ENCODE data around the gene ZNF148. TPM values are rescaled to one million over a fixed set of nuclear protein-coding genes. Genes with fewer than 3 reads are reported as not detected.

The ZNF148 gene
- total RNA-seq, 4 donors from 2014 or later: 64.2 to 86.7 (median 75.3) TPM

DNA sequence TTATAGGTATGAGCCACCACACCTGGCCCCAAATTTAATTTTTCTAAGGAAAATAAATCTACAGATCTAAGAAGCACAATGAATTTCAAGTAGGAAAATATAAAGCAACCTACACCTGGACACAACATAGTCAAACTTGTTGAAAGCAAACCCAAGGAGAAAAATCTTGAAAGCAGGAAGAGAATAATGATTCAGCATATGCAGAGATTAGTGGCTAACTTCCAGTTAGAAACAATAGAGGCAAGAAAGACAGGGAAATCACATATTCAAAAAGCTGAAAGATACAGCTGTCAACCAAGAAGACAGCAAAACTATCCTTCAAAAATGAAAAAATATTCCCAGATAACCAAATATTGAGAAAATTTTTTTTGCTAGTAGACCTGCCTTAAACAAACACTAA, 49.4 kb downstream of the ZNF148 start:
- peak overlapping the region in 1 of 3 donors; percentile 78 for H3K27ac ChIP-seq
- H3K4me3 ChIP-seq (replicated peaks in 1 of 3): no peak overlapping the region
- no peaks in the 10 kb centered on the region for H3K27me3 ChIP-seq
- no peak for DNase-seq
- no peaks in the 10 kb centered on the region for H3K9me3 ChIP-seq
- intact Hi-C loops (cut with DNase I): no loop called here
- peaks cover 35 to 38% of the 10 kb centered on the region in 2 donors for H3K4me1 ChIP-seq
- TF ChIP-seq CTCF (IDR thresholded peaks at IDR 0.05): no peak
- TF ChIP-seq POLR2A (IDR thresholded peaks at IDR 0.05): no peak
- no peaks in the 10 kb centered on the region for H3K36me3 ChIP-seq

DNA sequence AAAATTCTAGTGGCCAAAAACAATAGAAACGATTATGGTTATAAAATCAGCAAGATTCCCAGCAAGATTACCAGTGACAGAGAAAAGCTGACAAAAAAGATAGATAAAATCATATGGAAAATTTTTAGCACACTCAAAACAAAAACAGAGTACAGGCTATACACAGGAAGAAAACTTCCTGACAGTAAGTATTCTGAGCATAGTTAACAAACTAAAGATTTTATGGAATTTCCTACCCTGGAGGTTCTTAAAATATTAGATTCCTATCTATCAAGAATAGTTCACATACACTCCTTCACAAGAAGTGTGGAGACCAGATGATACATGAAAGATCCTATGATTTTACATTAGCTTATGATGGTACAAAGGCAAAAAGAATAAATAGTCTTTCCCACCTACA, 50.8 kb downstream of the ZNF148 start:
- H3K36me3 ChIP-seq: no peaks in the 10 kb centered on the region
- DNase-seq: no peak
- H3K27me3 ChIP-seq: no peaks in the 10 kb centered on the region
- H3K9me3 ChIP-seq: no peaks in the 10 kb centered on the region
- intact Hi-C loops (cut with DNase I): no loop called here
- WGBS, 2 donors: 45 to 49% methylated on average over 1 of the region's 1 CpG
- TF ChIP-seq POLR2A (IDR thresholded peaks at IDR 0.05) (no peak), CTCF (IDR thresholded peaks at IDR 0.05) (no peak)
- peak overlapping the region; percentile 64 to 79 (median 78) for H3K27ac ChIP-seq
- H3K4me3 ChIP-seq (replicated peaks in 1 of 3): no peak overlapping the region
- peaks cover 48 to 52% of the 10 kb centered on the region in 2 donors for H3K4me1 ChIP-seq

GRCh38 chr3:125322917-125323316, 52.2 kb downstream of the ZNF148 start:
- no peak overlapping the region for H3K4me3 ChIP-seq (replicated peaks in 1 of 3)
- WGBS, 2 donors: 98% methylated on average over 2 of the region's 2 CpGs
- peak overlapping the region; percentile 64 to 82 (median 78) for H3K27ac ChIP-seq
- H3K27me3 ChIP-seq: no peaks in the 10 kb centered on the region
- H3K4me1 ChIP-seq: peaks cover 58 to 66% of the 10 kb centered on the region in 2 donors
- TF ChIP-seq POLR2A (IDR thresholded peaks at IDR 0.05) (no peak), CTCF (IDR thresholded peaks at IDR 0.05) (no peak)
- intact Hi-C loops (cut with DNase I): no loop called here
- H3K36me3 ChIP-seq: no peaks in the 10 kb centered on the region
- no peak for DNase-seq
- H3K9me3 ChIP-seq: no peaks in the 10 kb centered on the region

DNA sequence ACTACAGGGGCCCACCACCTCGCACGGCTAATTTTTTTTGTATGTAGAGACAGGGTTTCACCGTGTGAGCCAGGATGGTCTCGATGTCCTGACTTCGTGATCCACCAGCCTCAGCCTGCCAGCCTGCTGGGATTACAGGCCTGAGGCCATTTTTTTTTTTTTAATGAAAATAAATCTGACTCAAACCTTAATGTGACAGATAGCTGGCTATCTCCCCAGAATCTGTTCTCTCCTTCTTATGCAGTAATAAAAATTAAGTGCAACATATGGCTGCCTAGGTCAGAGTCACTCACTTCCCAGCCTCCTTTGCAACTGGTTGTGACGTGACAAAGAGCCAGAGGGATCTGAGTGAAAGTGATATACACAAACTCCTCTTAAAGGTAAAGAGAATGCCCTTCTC, 53.0 kb downstream of the ZNF148 start:
- Histone ChIP-seq H3K4me3 (replicated peaks in 1 of 3) (no peak overlapping the region), H3K9me3 (no peaks in the 10 kb centered on the region), H3K27ac (peak overlapping the region; percentile 64 to 82 (median 78)), H3K4me1 (peaks cover 60 to 71% of the 10 kb centered on the region in 2 donors), H3K36me3 (no peaks in the 10 kb centered on the region), H3K27me3 (no peaks in the 10 kb centered on the region)
- intact Hi-C loops (cut with DNase I): no loop called here
- TF ChIP-seq CTCF (IDR thresholded peaks at IDR 0.05): no peak
- TF ChIP-seq POLR2A (IDR thresholded peaks at IDR 0.05): no peak
- WGBS, 2 donors: 88 to 89% methylated on average over 6 of the region's 6 CpGs
- DNase-seq: no peak

GRCh38 chr3:125319765-125320164, 55.4 kb downstream of the ZNF148 start:
- intact Hi-C loops (cut with DNase I): no loop called here
- TF ChIP-seq CTCF (IDR thresholded peaks at IDR 0.05): peak in 1 of 6 experiments; percentile 12
- no peak for TF ChIP-seq POLR2A (IDR thresholded peaks at IDR 0.05)

More at GRCh38 chr3:125319765-125320164, 55.4 kb downstream of the ZNF148 start:
- H3K36me3 ChIP-seq: no peaks in the 10 kb centered on the region
- WGBS, 2 donors: 93 to 95% methylated on average over 2 of the region's 2 CpGs
- no peak for DNase-seq
- no peak overlapping the region for H3K4me3 ChIP-seq (replicated peaks in 1 of 3)
- H3K9me3 ChIP-seq: no peaks in the 10 kb centered on the region
- peaks cover 59 to 73% of the 10 kb centered on the region in 2 donors for H3K4me1 ChIP-seq
- peak overlapping the region; percentile 56 to 84 (median 62) for H3K27ac ChIP-seq
- H3K27me3 ChIP-seq: no peaks in the 10 kb centered on the region
